Caco-2 (cell line): Measurements from ENCODE around the gene OR13C3. TPM values are rescaled to one million over a fixed set of nuclear protein-coding genes. Genes with fewer than 3 reads are reported as not detected.
"Not testable (repeated sequence)": the region's sequence is repeated elsewhere in the genome, so short reads cannot be mapped to it uniquely, and the experiment has no call there.

Source experiments
- BruUV-seq: library from RNA; stranded (reverse); fragments of 400-500 nt; replicated peaks from 2 replicates; lab custom pipeline; 2021; lab: Mats Ljungman, UMichigan
- CTCF ChIA-PET: fragments of 300-600 bp; sonication (Branson Sonifier 250); formaldehyde crosslinking; loops from one replicate; lab custom pipeline; 2022; ENCODE audit warnings: antibody characterized with exemption; lab: Charles Lee
- POLR2A ChIA-PET: fragments of 300-600 bp; sonication (Branson Sonifier 250); formaldehyde crosslinking; loops from one replicate; lab custom pipeline; 2022; ENCODE audit warnings: antibody characterized with exemption; lab: Charles Lee
- DNase-seq, 2 experiments: peaks; one replicate each; pipeline versions ENCODE4 v3.0.0 to v3.0.0-alpha.2; 2020 to 2022
- H3K27me3 ChIP-seq: replicated peaks from 2 replicates; pipeline ENCODE4 v1.6.0; 2011; ENCODE audit warnings: low read length; ENCODE audit not compliant: control insufficient read depth, insufficient read depth
- H3K36me3 ChIP-seq: 2 replicates; pipeline ENCODE4 v1.5.1; 2011; ENCODE audit warnings: low read length; ENCODE audit not compliant: control insufficient read depth, insufficient read depth
- H3K4me1 ChIP-seq: fragments of 250-450 bp; sonication (Bioruptor Pico); 2 replicates; pipeline ENCODE4 v1.5.1; 2020; ENCODE audit warnings: mild to moderate bottlenecking
- H3K4me3 ChIP-seq: 2 replicates; pipeline ENCODE4 v1.5.1; 2011; ENCODE audit warnings: low read depth, mild to moderate bottlenecking, control low read depth, low read length
- H3K9me3 ChIP-seq: fragments of 250-450 bp; sonication (Bioruptor Pico); 2 replicates; pipeline ENCODE4 v1.5.1; 2020; ENCODE audit warnings: mild to moderate bottlenecking, moderate library complexity
- H3K27ac Mint-ChIP-seq: one replicate; pipeline ENCODE4 v1.8.0; 2022; ENCODE audit warnings: mixed read lengths; ENCODE audit not compliant: unreplicated experiment
- H3K27me3 Mint-ChIP-seq: one replicate; pipeline ENCODE4 v1.8.0; 2022; ENCODE audit warnings: mixed read lengths; ENCODE audit not compliant: insufficient read depth, unreplicated experiment
- H3K36me3 Mint-ChIP-seq: one replicate; pipeline ENCODE4 v1.8.0; 2022; ENCODE audit warnings: mild to moderate bottlenecking, mixed read lengths; ENCODE audit not compliant: insufficient read depth, unreplicated experiment
- H3K4me1 Mint-ChIP-seq: one replicate; pipeline ENCODE4 v1.8.0; 2022; ENCODE audit warnings: low read depth, mixed read lengths; ENCODE audit not compliant: unreplicated experiment
- H3K4me3 Mint-ChIP-seq: one replicate; pipeline ENCODE4 v1.8.0; 2022; ENCODE audit warnings: mild to moderate bottlenecking, moderate library complexity, mixed read lengths; ENCODE audit not compliant: unreplicated experiment
- H3K9me3 Mint-ChIP-seq: one replicate; pipeline ENCODE4 v1.8.0; 2022; ENCODE audit warnings: mixed read lengths; ENCODE audit not compliant: unreplicated experiment
- CTCF ChIP-seq, 2 experiments: fragments of 200-600 bp in 1 of 2; IDR thresholded peaks; 1 replicate in 1 of 2; 2 replicates in 1 of 2; pipeline versions ENCODE4 v1.5.1 to v1.8.0; 2011 to 2022; ENCODE audit warnings: antibody characterized with exemption in 1 of 2, control low read depth in 1 of 2, inconsistent platforms in 1 of 2, low read depth in 1 of 2, low read length in 1 of 2, mild to moderate bottlenecking in 1 of 2, moderate library complexity in 1 of 2; ENCODE audit not compliant: insufficient read depth in 1 of 2, severe bottlenecking in 1 of 2, unreplicated experiment in 1 of 2
- intact Hi-C: fragments of 100-400 bp; cut with micrococcal nuclease; formaldehyde crosslinking; loops from one replicate; pipeline ENCODE4 v1.10.0; 2022; ENCODE audit not compliant: unreplicated experiment
- total RNA-seq: library from RNA; stranded (reverse); gene quantifications from 2 replicates; pipeline ENCODE4 v1.2.3, GENCODE V29; 2022

Gene OR13C3
- total RNA-seq, 1 experiment from 2014 or later = not detected

GRCh38 chr9:104527109-104527508 is 9.5 kb downstream of the OR13C3 start, which contains the start of gene OR13C4:
Gene OR13C4, minus strand, starts transcription at chr9:104527209. Its CDS starts 0 bp downstream, at chr9:104527209.
- peaks cover 4% of the 10 kb centered on the region for H3K27me3 Mint-ChIP-seq
- Histone ChIP-seq H3K4me1 (no peaks in the 10 kb centered on the region), H3K36me3 (no peaks in the 10 kb centered on the region), H3K27me3 (no peaks in the 10 kb centered on the region), H3K4me3 (no peak within 1 kb of the TSS), H3K9me3 (no peaks in the 10 kb centered on the region; the same call in 1 of the 2 replicates)
- H3K4me1 Mint-ChIP-seq = no peaks in the 10 kb centered on the region
- CTCF ChIA-PET = no interaction called here
- H3K36me3 Mint-ChIP-seq = no peaks in the 10 kb centered on the region
- no peak for TF ChIP-seq CTCF (IDR thresholded peaks at IDR 0.05; ENCODE audit: insufficient read depth in 1 of 2, low read depth in 1 of 2, low read length in 1 of 2, severe bottlenecking in 1 of 2, unreplicated experiment in 1 of 2)
- POLR2A ChIA-PET = no interaction called here
- intact Hi-C loops = no loop called here
- no peak within 1 kb of the TSS for H3K27ac Mint-ChIP-seq
- peaks cover 10% of the 10 kb centered on the region for H3K9me3 Mint-ChIP-seq
- no peak for DNase-seq
- no peak within 1 kb of the TSS for H3K4me3 Mint-ChIP-seq
- no TSS peak for BruUV-seq

- H3K4me1 Mint-ChIP-seq, intact Hi-C loops, H3K4me3 Mint-ChIP-seq, CTCF ChIA-PET, H3K27me3 ChIP-seq, H3K36me3 ChIP-seq, DNase-seq, BruUV-seq, POLR2A ChIA-PET, H3K36me3 Mint-ChIP-seq, H3K4me1 ChIP-seq, H3K9me3 Mint-ChIP-seq, H3K9me3 ChIP-seq, H3K27ac Mint-ChIP-seq, H3K4me3 ChIP-seq, H3K27me3 Mint-ChIP-seq: not testable (repeated sequence)
Observed at GRCh38 chr9:104520241-104520640, 16.4 kb downstream of the OR13C3 start.

GRCh38 chr9:104514901-104515300 is 21.8 kb downstream of the OR13C3 start:
- DNase-seq = no peak
- no peaks in the 10 kb centered on the region for H3K4me1 ChIP-seq
- H3K4me3 Mint-ChIP-seq = no peak overlapping the region
- POLR2A ChIA-PET = no interaction called here
- intact Hi-C loops = no loop called here
- H3K9me3 Mint-ChIP-seq = no peaks in the 10 kb centered on the region
- H3K27me3 Mint-ChIP-seq = no peaks in the 10 kb centered on the region
- no peaks in the 10 kb centered on the region for H3K4me1 Mint-ChIP-seq
- BruUV-seq = no TSS peak
- CTCF ChIA-PET = no interaction called here
- H3K36me3 ChIP-seq = no peaks in the 10 kb centered on the region
- H3K4me3 ChIP-seq = no peak overlapping the region
- no peaks in the 10 kb centered on the region for H3K36me3 Mint-ChIP-seq
- no peak for TF ChIP-seq CTCF (IDR thresholded peaks at IDR 0.05; ENCODE audit: insufficient read depth in 1 of 2, low read depth in 1 of 2, low read length in 1 of 2, severe bottlenecking in 1 of 2, unreplicated experiment in 1 of 2)
- H3K27me3 ChIP-seq = no peaks in the 10 kb centered on the region
- H3K27ac Mint-ChIP-seq = no peak overlapping the region
- no peaks in the 10 kb centered on the region for H3K9me3 ChIP-seq

GRCh38 chr9:104506565-104506964 is 30.1 kb downstream of the OR13C3 start:
- POLR2A ChIA-PET = no interaction called here
- Histone ChIP-seq H3K4me3 (no peak overlapping the region), H3K9me3 (no peaks in the 10 kb centered on the region), H3K4me1 (no peaks in the 10 kb centered on the region), H3K36me3 (no peaks in the 10 kb centered on the region), H3K27me3 (no peaks in the 10 kb centered on the region)
- no peaks in the 10 kb centered on the region for H3K36me3 Mint-ChIP-seq
- CTCF ChIA-PET = no interaction called here
- TF ChIP-seq CTCF (IDR thresholded peaks at IDR 0.05; ENCODE audit: insufficient read depth in 1 of 2, low read depth in 1 of 2, low read length in 1 of 2, severe bottlenecking in 1 of 2, unreplicated experiment in 1 of 2) = no peak
- no peak overlapping the region for H3K27ac Mint-ChIP-seq
- DNase-seq = no peak
- H3K9me3 Mint-ChIP-seq = no peaks in the 10 kb centered on the region
- intact Hi-C loops = no loop called here
- H3K4me3 Mint-ChIP-seq = no peak overlapping the region
- H3K27me3 Mint-ChIP-seq = peaks cover 4% of the 10 kb centered on the region
- BruUV-seq = no TSS peak
- H3K4me1 Mint-ChIP-seq = no peaks in the 10 kb centered on the region
